SK-N-SH (cell line): Measurements from ENCODE around the gene SEMA3D. TPM values are rescaled to one million over a fixed set of nuclear protein-coding genes. Genes with fewer than 3 reads are reported as not detected.

Experiments used
- CTCF ChIA-PET: fragments of 300-600, 350-600 bp; formaldehyde crosslinking; extraction: SDS; loops from one replicate; lab custom pipeline; 2021; lab: Yijun Ruan, JAX
- POLR2A ChIA-PET: fragments of 350-600 bp; sonication (Branson Sonifier 250); formaldehyde crosslinking; extraction: SDS; loops from one replicate; lab custom pipeline; 2020; ENCODE audit warnings: antibody characterized with exemption, inconsistent platforms; lab: Yijun Ruan, JAX
- DNase-seq: peaks from one replicate; pipeline ENCODE4 v3.0.0; 2012
- H2AFZ ChIP-seq: fragments of 200-600 bp; sonication (generic); 2 replicates; pipeline ENCODE4 v1.8.1; 2016; ENCODE audit warnings: antibody characterized with exemption, mild to moderate bottlenecking, low read depth
- H3F3A ChIP-seq: fragments of 200-600 bp; sonication (generic); replicated peaks from 2 replicates; pipeline ENCODE3; 2016; ENCODE audit warnings: antibody characterized with exemption, mild to moderate bottlenecking; ENCODE audit not compliant: insufficient read depth
- H3K27ac ChIP-seq, 2 experiments: fragments of 200-500 bp in 1 of 2; fragments of 200-600 bp in 1 of 2; sonication (Bioruptor generic) in 1 of 2; sonication (generic), shearing (Covaris generic) in 1 of 2; 2 replicates each; pipeline versions ENCODE4 v1.5.1 to v1.6.1; 2014 to 2016; ENCODE audit warnings: low read depth in 2 of 2, inconsistent platforms in 1 of 2, low read length in 1 of 2, mild to moderate bottlenecking in 1 of 2, mixed read lengths in 1 of 2
- H3K27me3 ChIP-seq: fragments of 200-600 bp; sonication (generic), shearing (Covaris generic); 2 replicates; pipeline ENCODE4 v1.6.1; 2016; ENCODE audit warnings: mixed run types; ENCODE audit not compliant: insufficient read depth
- H3K36me3 ChIP-seq, 2 experiments: fragments of 200-500 bp in 1 of 2; fragments of 200-600 bp in 1 of 2; sonication (Bioruptor generic) in 1 of 2; sonication (generic) in 1 of 2; replicated peaks in 1 of 2; 2 replicates each; pipeline versions ENCODE3 to v1.5.1; 2014 to 2016; ENCODE audit warnings: low read length in 1 of 2, mild to moderate bottlenecking in 1 of 2; ENCODE audit not compliant: insufficient read depth in 2 of 2, control insufficient read depth in 1 of 2
- H3K4me1 ChIP-seq, 2 experiments: fragments of 200-500 bp in 1 of 2; fragments of 200-600 bp in 1 of 2; sonication (Bioruptor generic) in 1 of 2; sonication (generic), shearing (Covaris generic) in 1 of 2; 2 replicates each; pipeline versions ENCODE4 v1.5.1 to v1.6.1; 2014 to 2016; ENCODE audit warnings: low read depth in 1 of 2, low read length in 1 of 2, mixed run types in 1 of 2; ENCODE audit not compliant: insufficient read depth in 2 of 2, control insufficient read depth in 1 of 2
- H3K4me2 ChIP-seq: fragments of 200-600 bp; sonication (generic), shearing (Covaris generic); 2 replicates; pipeline ENCODE4 v1.6.1; 2017; ENCODE audit warnings: mixed run types
- H3K4me3 ChIP-seq, 2 experiments: fragments of 200-500 bp in 1 of 2; fragments of 200-600 bp in 1 of 2; sonication (Bioruptor generic) in 1 of 2; sonication (generic), shearing (Covaris generic) in 1 of 2; 2 replicates each; pipeline versions ENCODE4 v1.5.1 to v1.8.1; 2014 to 2016; ENCODE audit warnings: low read depth in 2 of 2, inconsistent platforms in 1 of 2, low read length in 1 of 2, mild to moderate bottlenecking in 1 of 2, mixed read lengths in 1 of 2, moderate library complexity in 1 of 2
- H3K79me2 ChIP-seq: fragments of 200-600 bp; sonication (generic); 2 replicates; pipeline ENCODE4 v1.8.1; 2017; ENCODE audit warnings: mild to moderate bottlenecking; ENCODE audit not compliant: insufficient read depth
- H3K9ac ChIP-seq: fragments of 200-600 bp; sonication (generic); 2 replicates; pipeline ENCODE4 v1.6.1; 2017; ENCODE audit warnings: mixed run types
- H3K9me2 ChIP-seq: fragments of 200-600 bp; sonication (generic); 2 replicates; pipeline ENCODE4 v1.6.1; 2017; ENCODE audit warnings: mixed run types
- H3K9me3 ChIP-seq: fragments of 200-600 bp; sonication (generic); 2 replicates; pipeline ENCODE4 v1.6.1; 2017; ENCODE audit warnings: mixed run types, mild to moderate bottlenecking, moderate library complexity
- H4K20me1 ChIP-seq: fragments of 200-600 bp; sonication (generic); 2 replicates; pipeline ENCODE4 v1.6.1; 2017; ENCODE audit warnings: mild to moderate bottlenecking, mixed run types; ENCODE audit not compliant: insufficient read depth
- CHD2 ChIP-seq: fragments of 150-350 bp; IDR thresholded peaks from 2 replicates; pipeline ENCODE4 v1.6.1; 2018; ENCODE audit warnings: low read length; ENCODE audit not compliant: partially characterized antibody
- CTCF ChIP-seq: fragments of 200-600 bp; sonication (generic); IDR thresholded peaks from 2 replicates; pipeline ENCODE4 v1.6.1; 2017; ENCODE audit warnings: antibody characterized with exemption, mild to moderate bottlenecking, moderate library complexity
- EP300 ChIP-seq, 2 experiments: IDR thresholded peaks; 2 replicates each; pipeline versions ENCODE4 v1.4.0 to v1.6.1; 2012; ENCODE audit warnings: borderline replicate concordance in 1 of 2, low read depth in 1 of 2, low read length in 1 of 2
- EZH2phosphoT487 ChIP-seq: fragments of 200-600 bp; sonication (generic); IDR thresholded peaks from 2 replicates; pipeline ENCODE4 v1.6.1; 2017; ENCODE audit warnings: low read depth, mixed run types, mild to moderate bottlenecking, antibody characterized with exemption, moderate library complexity, borderline replicate concordance
- FOXJ3 ChIP-seq: sonication (generic); formaldehyde crosslinking; IDR thresholded peaks from 2 replicates; pipeline ENCODE4 v1.5.1; 2020; ENCODE audit warnings: mild to moderate bottlenecking, missing genetic modification reagents
- FOXM1 ChIP-seq: IDR thresholded peaks from 2 replicates; pipeline ENCODE4 v1.4.0; 2012; ENCODE audit warnings: low read depth, mild to moderate bottlenecking
- GATA2 ChIP-seq: sonication (generic); formaldehyde crosslinking; IDR thresholded peaks from 2 replicates; pipeline ENCODE4 v1.5.0; 2020; ENCODE audit warnings: mild to moderate bottlenecking, missing genetic modification reagents
- IRF3 ChIP-seq: fragments of 150-350 bp; IDR thresholded peaks from 2 replicates; pipeline ENCODE4 v1.6.1; 2016; ENCODE audit warnings: mild to moderate bottlenecking, low read depth, low read length
- MXI1 ChIP-seq: IDR thresholded peaks from 2 replicates; pipeline ENCODE4 v1.6.1; 2012; ENCODE audit warnings: mild to moderate bottlenecking, low read depth, low read length, improper control_type of control experiment
- NFIC ChIP-seq: IDR thresholded peaks from 2 replicates; pipeline ENCODE4 v1.4.0; 2012; ENCODE audit warnings: borderline replicate concordance
- NRF1 ChIP-seq: IDR thresholded peaks from 2 replicates; pipeline ENCODE4 v1.6.1; 2012; ENCODE audit warnings: low read depth, mild to moderate bottlenecking, low read length
- POLR2AphosphoS5 ChIP-seq: IDR thresholded peaks from 2 replicates; pipeline ENCODE4 v1.6.1; 2012; ENCODE audit warnings: low read depth, low read length
- RCOR1 ChIP-seq: fragments of 150-350 bp; IDR thresholded peaks from 2 replicates; pipeline ENCODE4 v1.6.1; 2017; ENCODE audit warnings: antibody characterized with exemption, low read length
- REST ChIP-seq: IDR thresholded peaks from 2 replicates; pipeline ENCODE4 v1.6.1; 2012; ENCODE audit warnings: mild to moderate bottlenecking, low read depth, low read length, moderate library complexity
- TCF12 ChIP-seq: IDR thresholded peaks from 2 replicates; pipeline ENCODE4 v1.4.0; 2012
- USF2 ChIP-seq: fragments of 150-350 bp; IDR thresholded peaks from 2 replicates; pipeline ENCODE4 v1.6.1; 2017; ENCODE audit warnings: antibody characterized with exemption, low read length, low read depth, borderline replicate concordance
- ZBTB33 ChIP-seq: IDR thresholded peaks from 2 replicates; pipeline ENCODE4 v1.4.0; 2012; ENCODE audit warnings: low read depth, borderline replicate concordance
- WGBS: methylation state at CpG from one replicate; pipeline ENCODE4 v1.1.6; 2017; ENCODE audit warnings: low lambda C conversion rate; 5-methylcytosine and 5-hydroxymethylcytosine counted together
- polyA plus RNA-seq, 3 experiments: library from polyadenylated mRNA; depleted of rRNA; stranded (reverse); fragments of >200 nt; gene quantifications; 2 replicates each; pipeline ENCODE4 v1.2.3, GENCODE V29; 2012

SEMA3D gene
- polyA plus RNA-seq, 1 of the 3 experiments (the other 2 are of a cell fraction): 30.1 TPM

- Histone ChIP-seq H3K4me1 (no peaks in the 10 kb centered on the region; a peak in 1 of 4 replicates), H3K36me3 (no peaks in the 10 kb centered on the region), H3K27ac (no peak overlapping the region), H3K4me2 (no peak overlapping the region), H3F3A (no peaks in the 10 kb centered on the region), H3K27me3 (no peaks in the 10 kb centered on the region), H3K79me2 (no peaks in the 10 kb centered on the region), H3K9me3 (no peaks in the 10 kb centered on the region), H3K4me3 (no peak overlapping the region), H3K9ac (no peak overlapping the region), H4K20me1 (no peaks in the 10 kb centered on the region), H2AFZ (no peak overlapping the region), H3K9me2 (no peaks in the 10 kb centered on the region)
- peak; percentile 59; the same call in 1 of the 2 replicates for TF ChIP-seq POLR2AphosphoS5
- peak; percentile 79 for TF ChIP-seq CHD2
- TF ChIP-seq GATA2 (CRISPR knock-in tag): peak; percentile 46
- peak in 1 of 2 experiments; percentile 76; a peak in 2 of 4 replicates for TF ChIP-seq EP300 (IDR thresholded peaks at IDR 0.05; ENCODE audit: borderline replicate concordance in 1 of 2, low read depth in 1 of 2, low read length in 1 of 2)
- peak; percentile 29; the same call in 1 of the 2 replicates for TF ChIP-seq NFIC
- no peak for TF ChIP-seq NRF1
- TF ChIP-seq TCF12: peak; percentile 95
- peak; percentile 65; the same call in 1 of the 2 replicates for TF ChIP-seq RCOR1
- TF ChIP-seq REST: no peak
- peak; percentile 69; the same call in 1 of the 2 replicates for TF ChIP-seq FOXJ3
- WGBS: 20% methylated on average over 2 of the region's 2 CpGs
- POLR2A ChIA-PET: no interaction called here
- DNase-seq: peak; percentile 54
- CTCF ChIA-PET: interaction anchor here (1.1 to 1.7 kb wide), 3 partner anchors 14 to 66 kb away, joined by 3 to 5 read pairs (median 5); no protein-coding TSS in a partner anchor
Observed at GRCh38 chr7:85125651-85126131, 61.2 kb downstream of the SEMA3D start.

GRCh38 chr7:85125176-85125575 lies 61.7 kb downstream of the SEMA3D start:
- POLR2A ChIA-PET: no interaction called here
- TF ChIP-seq NRF1 (no peak), POLR2AphosphoS5 (no peak), EZH2phosphoT487 (no peak), IRF3 (no peak), RCOR1 (no peak), ZBTB33 (no peak), MXI1 (no peak), NFIC (no peak), USF2 (no peak), CTCF (no peak), FOXM1 (no peak)

More at GRCh38 chr7:85125176-85125575, 61.7 kb downstream of the SEMA3D start:
- no peak overlapping the region for H2AFZ ChIP-seq
- no peaks in the 10 kb centered on the region for H3K36me3 ChIP-seq
- no peaks in the 10 kb centered on the region for H3K9me3 ChIP-seq
- no peaks in the 10 kb centered on the region for H3K9me2 ChIP-seq
- no peak overlapping the region for H3K27ac ChIP-seq
- H3K4me1 ChIP-seq: no peaks in the 10 kb centered on the region; a peak in 1 of 4 replicates
- no peak overlapping the region for H3K9ac ChIP-seq
- no peak overlapping the region for H3K4me3 ChIP-seq
- WGBS: 92% methylated on average over 4 of the region's 4 CpGs
- no peaks in the 10 kb centered on the region for H3K27me3 ChIP-seq
- no peaks in the 10 kb centered on the region for H4K20me1 ChIP-seq
- H3K79me2 ChIP-seq: no peaks in the 10 kb centered on the region
- no peaks in the 10 kb centered on the region for H3F3A ChIP-seq
- no peak overlapping the region for H3K4me2 ChIP-seq
- no peak for DNase-seq
- CTCF ChIA-PET: interaction anchor here (1.4 to 1.7 kb wide), 2 partner anchors 20 to 66 kb away, joined by 5 read pairs; no protein-coding TSS in a partner anchor
